Activated effector memory CD4-positive, alpha-beta T cell treated with Interleukin-2 at 50 U/mL for 16 hours (primary cell): Measurements from ENCODE around the gene CLNK.

Experiments used
- DNase-seq: peaks from one replicate; pipeline ENCODE4 v3.0.0-alpha.2; 2020

Gene CLNK

DNA sequence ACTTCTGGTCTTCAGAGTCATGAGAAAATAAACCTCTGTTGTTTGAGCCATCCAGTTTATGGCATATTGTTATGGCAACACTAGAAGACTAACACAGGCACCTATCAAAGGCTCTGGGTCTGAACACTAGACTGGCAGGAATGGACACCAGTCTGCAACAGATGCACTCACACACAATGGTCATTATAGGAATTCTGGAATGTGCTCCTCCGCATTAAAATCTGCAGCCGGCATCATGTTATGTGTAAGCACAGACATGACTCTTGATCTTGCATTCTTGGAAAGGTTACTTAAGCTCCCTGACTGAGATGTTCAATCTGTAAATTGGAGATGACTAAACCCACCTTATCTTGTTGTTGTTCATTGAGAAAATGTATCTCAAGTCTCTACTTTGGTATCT lies 115.1 kb downstream of the CLNK start:
- DNase-seq: no peak

DNA sequence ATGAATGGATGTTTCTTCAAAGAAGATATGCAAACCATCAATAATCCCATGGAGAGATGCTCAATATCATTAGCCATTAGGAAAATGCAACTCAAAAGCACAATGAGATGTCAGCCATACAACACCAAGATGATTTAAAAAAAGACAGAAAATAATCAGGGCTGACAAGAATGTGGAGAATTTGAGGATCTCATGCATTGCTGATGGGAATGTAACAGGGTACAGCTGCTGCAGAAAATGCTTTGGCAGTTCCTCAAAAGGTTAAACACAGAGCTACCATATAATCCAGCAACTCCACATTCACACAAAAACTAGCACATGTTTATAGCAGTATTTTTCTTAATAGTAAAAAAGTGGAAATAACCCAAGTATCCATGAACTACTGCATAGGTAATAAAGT lies 116.8 kb downstream of the CLNK start:
- DNase-seq: no peak

GRCh38 chr4:10565166-10565780 lies 119.3 kb downstream of the CLNK start:
- DNase-seq: no peak

DNA sequence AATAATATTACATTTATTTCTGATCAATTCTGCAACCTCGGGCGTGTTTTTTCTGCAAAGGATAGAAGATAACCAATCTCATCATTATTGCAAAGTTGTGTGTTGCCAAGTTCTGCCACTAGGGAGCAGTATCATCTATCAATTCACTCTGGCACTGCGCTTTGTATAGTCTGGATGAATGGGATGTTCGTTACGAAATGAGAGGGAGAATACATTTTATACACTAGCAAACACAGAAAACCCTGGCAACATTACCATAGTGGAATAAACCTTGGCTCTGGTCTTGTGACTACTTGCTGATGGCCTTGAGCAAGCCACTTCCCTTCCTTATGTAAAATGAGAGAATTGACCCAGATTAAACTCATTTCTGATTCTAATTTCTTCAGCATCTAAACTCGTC lies 129.9 kb downstream of the CLNK start:
- DNase-seq: no peak

DNA sequence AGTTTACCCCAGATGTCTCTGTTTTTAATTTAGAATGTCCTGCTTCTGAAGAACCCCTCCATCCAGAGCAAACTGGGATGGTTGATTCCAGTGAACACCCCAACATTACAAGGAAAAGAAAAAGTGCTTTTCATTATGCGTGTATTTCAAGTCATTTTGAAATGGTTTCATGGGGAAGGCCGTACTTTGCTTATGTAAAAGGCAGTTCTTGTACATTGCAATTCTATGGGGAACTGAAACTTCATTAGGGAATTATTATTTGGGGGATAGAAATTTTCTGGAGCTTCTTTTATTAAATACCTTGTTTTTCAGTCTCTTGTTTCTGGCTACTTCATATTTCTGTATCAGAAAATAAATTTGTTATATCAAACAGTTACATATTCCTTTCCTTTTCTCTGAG lies 130.4 kb downstream of the CLNK start:
- DNase-seq: no peak

DNA sequence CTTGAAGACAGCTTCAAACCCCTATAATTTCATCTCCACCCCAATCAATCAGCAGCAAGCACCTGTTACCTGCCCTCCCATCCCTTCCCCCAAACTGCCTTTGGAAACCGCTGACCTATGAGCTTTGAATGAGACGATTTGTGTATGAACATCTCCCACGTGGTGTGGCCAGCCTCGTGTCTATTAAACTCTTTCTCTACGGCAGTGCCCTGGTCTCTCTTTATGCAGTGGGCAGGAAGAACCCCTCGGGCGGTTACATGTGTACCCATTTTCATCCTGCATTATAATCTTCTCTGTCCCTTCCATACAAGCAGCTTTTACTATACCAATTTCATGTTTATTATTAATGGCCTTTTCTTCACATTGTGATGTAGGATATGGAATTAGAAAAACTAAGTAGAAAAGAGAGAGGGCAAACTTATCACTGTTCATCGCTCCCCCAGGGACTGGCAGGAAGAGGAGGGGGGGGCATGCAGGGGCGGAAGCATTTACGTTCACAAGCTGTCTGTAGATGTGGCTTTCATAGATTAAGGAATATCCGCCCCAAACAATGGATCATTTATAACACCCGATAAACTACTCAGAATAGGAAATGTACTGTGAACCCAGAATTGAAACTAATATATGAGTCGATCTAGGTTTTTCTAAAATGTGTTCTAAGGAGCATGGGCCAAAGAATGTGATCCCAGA lies 131.8 kb downstream of the CLNK start:
- no peak for DNase-seq

GRCh38 chr4:10535912-10536311 lies 148.7 kb downstream of the CLNK start:
- DNase-seq: no peak

DNA sequence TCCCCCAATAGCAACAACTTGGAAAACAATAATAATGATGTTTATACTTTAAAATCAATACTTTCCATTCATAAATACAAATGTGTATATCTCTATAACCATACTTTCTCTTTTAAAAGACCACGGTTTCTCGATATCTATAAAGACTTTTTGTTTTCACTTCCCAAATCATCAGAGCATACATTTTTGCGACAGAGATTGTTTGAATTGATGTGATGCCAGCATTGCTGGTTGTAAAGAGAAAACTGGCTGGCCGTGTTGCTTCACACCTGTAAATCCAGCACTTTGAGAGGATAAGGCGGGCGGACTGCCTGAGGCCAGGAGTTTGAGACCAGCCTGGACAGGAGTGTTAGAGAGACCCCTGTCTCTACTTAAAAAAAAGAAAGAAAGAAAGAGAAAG lies 149.7 kb downstream of the CLNK start:
- DNase-seq: no peak

DNA sequence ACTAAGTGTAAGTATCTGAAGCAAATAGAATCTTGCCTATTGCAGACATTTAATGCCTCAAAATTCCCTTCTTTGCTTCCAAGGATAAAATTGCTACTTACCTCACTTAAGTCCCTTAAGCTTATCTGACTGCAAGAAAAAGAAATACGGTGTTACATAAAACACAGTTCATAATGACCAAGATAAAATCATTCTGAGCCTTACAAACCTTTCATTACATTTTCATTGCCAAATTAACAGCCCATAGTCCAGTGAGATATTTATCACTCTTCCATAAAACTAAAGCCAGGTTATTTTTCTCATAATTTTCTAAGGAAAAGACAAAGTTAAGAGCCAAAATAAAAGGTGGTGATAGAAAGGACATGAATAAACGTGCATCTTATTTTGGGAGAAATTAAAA lies 152.4 kb downstream of the CLNK start:
- DNase-seq: no peak

DNA sequence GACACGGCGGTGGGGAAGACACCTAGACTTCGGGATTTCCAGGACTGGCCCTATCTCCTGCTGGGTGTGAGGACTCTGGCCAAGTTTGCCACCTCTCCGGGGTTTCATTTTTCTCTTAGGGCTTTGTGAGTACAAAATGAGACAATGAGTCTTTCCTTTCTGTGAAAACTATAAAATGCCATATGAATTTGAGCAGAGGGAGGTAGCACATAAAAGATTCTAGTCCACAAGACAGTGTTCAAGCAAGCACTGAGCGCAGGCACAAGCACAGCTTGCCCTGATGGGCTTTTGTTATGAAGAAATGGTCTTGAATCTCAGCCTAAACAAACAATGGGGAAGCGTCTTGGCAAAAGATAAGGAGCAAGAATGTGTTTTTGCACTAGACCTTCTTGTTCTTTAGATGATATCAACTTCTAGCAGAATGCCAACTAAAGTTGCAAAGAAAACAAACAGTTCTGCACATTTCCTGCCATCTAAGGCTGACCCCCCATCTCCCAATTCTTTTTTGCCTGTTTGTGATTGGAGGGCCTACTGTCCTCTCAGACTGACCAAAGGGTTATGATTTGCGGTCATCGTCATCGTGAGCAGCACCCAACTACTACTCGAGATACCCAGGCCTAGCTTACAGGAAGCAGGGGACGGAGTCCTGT lies 154.3 kb downstream of the CLNK start:
- no peak for DNase-seq

DNA sequence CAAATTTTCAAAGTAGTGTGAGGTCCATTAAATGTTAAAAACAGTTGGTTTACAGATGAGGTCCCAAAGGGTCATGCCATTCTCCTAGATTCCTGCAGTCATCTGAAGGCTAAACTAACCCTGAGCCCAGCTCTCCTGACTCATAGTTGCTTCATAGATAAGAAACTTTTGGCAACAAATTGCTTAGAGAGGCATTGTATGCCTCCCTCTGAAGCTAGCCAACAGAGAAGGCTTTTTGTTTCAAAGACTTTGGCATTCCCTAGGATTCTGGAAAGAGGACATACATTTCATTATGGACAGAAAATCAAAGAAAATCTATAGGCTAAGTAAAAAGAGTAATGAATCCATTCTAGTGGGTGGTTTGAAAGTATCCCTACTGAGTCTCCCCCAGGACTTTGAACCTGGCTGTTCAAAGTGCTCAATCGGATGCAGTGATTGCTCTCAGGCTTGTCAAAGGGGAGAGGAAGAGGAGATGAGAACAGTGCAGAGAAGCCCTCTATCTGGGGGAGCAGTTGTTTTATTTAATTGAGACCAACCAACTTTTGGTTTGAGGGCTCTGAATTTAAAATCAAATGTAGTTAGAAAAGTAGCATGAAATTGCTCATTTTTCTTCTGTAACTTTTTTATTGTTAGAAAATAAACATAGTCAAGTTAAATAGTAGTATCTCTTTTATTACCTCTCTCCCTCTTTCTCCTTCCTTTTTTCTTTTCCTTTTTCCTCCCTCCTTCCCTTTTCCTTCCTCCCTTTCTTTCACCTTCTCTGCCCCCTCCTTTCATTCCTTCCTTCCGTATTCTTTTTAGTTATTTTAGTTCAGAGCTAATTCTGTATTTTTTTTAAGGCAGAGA lies 155.1 kb downstream of the CLNK start:
- no peak for DNase-seq

GRCh38 chr4:10527438-10527837 lies 157.1 kb downstream of the CLNK start:
- DNase-seq: no peak

- DNase-seq: no peak
Measured at GRCh38 chr4:10526429-10527222, 157.9 kb downstream of the CLNK start.

DNA sequence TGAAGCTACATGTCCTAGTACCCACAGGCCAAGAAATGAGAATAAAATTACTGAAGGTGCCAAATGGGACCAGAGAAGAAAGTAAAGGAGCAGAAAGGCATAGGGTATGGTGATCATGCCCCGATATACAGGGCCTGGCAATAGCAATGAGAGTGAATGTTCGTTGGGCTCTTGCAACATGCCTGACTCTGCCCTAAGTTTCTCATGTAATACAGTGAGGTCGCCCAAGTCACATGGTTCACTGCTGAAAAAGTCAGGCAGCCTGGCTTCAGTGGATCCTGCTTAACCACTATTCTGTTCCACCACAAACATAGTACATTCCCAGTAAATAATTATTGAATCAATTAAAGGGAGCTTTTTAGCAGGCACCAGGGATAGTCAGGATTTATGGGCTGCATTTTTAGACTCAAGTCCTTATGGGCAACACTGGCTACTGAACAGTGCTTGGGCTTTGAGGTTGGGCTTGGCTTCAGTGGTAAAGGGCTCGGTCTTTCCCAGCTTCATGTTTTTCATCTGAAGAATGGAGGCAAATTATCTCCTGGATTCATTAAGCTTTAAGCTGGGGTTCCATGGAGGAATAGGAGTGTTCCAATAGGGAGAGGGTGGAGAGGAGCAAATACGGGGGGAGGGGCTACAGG lies 160.3 kb downstream of the CLNK start:
- DNase-seq: no peak

DNA sequence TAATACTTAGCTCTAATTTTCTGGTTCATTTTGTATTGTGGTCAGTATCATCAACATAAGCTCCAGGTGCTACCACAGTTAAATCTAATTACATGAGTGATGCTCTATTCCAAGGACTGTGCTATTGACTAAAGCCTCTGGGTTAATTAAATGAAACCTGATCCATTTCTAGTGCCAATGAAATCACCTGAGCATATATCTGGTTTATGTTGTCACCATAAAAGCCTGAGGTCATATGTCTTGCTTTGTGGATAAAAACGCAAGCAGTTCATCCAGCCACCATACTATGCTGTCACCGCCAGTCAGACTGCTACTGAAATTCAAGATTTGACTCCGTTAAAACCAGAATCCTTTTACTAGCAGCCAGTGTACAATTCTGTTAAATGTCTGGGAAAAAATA lies 163.1 kb downstream of the CLNK start:
- DNase-seq: no peak

- DNase-seq: no peak
Measured at GRCh38 chr4:10509733-10510132, 174.8 kb downstream of the CLNK start.

DNA sequence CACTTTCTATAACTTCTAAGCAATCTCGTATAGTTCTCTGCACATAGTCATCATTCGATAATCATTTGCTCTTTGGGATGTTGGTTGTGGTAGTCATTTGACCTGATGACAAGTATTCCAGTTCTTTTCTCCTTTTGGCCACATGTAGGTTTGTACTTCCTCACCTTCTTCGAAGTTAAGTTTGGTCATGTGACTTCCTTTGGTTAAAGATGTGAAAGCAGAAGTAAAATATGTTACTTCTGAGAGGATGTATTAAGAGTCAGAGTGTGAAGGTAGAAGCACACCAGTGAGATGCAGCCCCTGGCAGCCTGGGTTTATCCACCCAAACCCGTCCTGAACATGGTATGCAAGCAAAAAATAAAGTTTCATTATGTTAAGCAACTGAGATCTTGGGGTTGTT lies 178.5 kb downstream of the CLNK start:
- DNase-seq: no peak

DNA sequence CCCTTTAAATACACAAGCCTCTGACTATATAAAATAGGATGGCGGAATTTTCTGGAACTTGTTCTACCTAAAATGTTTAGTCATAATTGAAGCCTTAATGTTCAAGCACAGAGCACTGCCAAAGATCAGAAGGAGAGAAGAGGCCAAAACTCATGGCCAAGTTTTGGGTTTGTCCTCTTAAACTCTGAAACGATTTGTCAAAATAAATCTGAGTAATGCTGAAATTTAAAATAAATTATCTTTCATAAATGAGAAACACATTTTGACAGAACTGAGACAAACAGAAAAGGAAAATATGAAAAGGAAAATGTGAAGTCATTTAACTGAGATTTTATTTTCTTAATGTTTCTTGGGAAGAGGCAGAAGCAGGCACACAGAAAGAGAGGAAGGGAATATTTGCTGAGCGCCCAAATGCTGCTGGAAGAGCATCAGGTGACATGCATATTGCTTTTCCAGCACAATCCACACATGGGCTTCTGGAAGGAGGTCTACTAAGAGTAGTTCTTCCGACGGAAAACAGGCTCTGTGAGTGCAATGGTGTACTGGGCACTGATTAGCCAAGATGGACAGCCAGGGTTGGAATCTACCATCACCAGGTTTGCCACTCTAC lies 179.9 kb downstream of the CLNK start:
- DNase-seq: no peak

GRCh38 chr4:10502717-10503116 lies 181.9 kb downstream of the CLNK start:
- DNase-seq: no peak

DNA sequence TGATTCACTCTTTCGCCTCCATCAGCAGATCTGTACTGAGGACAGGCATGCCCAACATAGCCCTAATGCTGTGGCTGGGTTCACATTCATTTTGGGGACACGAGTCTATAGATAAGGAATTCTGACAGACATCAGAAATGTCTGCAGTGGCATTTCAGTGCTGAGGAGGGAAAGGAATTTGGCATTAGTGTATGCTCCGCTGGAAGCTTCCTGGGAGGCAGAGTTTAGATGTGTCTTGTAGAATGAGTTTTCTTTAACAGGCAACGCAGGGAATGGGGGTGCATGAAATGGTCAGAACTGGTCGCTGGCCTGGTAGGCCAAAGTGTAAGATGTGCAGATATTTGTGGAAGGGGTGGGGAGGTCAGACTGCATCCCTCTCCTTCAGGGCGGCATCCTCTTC lies 183.8 kb downstream of the CLNK start:
- no peak for DNase-seq

GRCh38 chr4:10496200-10496599 lies 188.4 kb downstream of the CLNK start:
- no peak for DNase-seq

GRCh38 chr4:10495651-10496050 lies 188.9 kb downstream of the CLNK start:
- no peak for DNase-seq
